ENCODE results near the gene KLHL36.

The KLHL36 gene

DNA sequence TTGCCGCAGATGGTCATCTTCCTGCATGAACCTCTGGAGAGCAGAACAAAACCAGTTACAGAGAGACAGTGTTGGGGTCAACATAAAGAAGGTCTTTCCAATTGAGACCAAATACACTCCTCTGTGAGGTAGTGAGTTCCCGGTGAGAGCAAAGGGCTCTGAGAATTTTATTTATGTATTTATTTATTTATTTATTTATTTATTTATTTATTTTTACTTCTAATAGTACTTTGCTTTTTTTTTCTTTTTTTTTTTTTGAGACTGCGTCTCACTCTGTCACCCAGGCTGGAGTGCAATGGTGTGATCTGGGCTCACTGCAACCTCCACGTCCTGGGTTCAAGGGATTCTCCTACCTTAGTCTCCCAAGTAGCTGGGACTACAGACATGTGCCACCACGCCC, 18.3 kb upstream of the KLHL36 start:
- no peak for TF ChIP-seq TOX (CRISPR knock-in tag; IDR thresholded peaks at IDR 0.05; ENCODE audit: borderline replicate concordance)
- no peak for TF ChIP-seq CSDC2 (CRISPR knock-in tag; IDR thresholded peaks at IDR 0.05)
- TF ChIP-seq POU6F1 (CRISPR knock-in tag; IDR thresholded peaks at IDR 0.05; ENCODE audit: borderline replicate concordance, low read depth): no peak
- TF ChIP-seq, protein P1, sequence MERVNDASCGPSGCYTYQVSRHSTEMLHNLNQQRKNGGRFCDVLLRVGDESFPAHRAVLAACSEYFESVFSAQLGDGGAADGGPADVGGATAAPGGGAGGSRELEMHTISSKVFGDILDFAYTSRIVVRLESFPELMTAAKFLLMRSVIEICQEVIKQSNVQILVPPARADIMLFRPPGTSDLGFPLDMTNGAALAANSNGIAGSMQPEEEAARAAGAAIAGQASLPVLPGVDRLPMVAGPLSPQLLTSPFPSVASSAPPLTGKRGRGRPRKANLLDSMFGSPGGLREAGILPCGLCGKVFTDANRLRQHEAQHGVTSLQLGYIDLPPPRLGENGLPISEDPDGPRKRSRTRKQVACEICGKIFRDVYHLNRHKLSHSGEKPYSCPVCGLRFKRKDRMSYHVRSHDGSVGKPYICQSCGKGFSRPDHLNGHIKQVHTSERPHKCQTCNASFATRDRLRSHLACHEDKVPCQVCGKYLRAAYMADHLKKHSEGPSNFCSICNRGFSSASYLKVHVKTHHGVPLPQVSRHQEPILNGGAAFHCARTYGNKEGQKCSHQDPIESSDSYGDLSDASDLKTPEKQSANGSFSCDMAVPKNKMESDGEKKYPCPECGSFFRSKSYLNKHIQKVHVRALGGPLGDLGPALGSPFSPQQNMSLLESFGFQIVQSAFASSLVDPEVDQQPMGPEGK (CRISPR knock-in tag; IDR thresholded peaks at IDR 0.05; ENCODE audit: borderline replicate concordance): no peak
- TF ChIP-seq GLIS3 (CRISPR knock-in tag; IDR thresholded peaks at IDR 0.05): no peak
- TF ChIP-seq TCF4 (CRISPR knock-in tag; IDR thresholded peaks at IDR 0.05; ENCODE audit: borderline replicate concordance): no peak
- no peak for TF ChIP-seq CSRNP3 (CRISPR knock-in tag; IDR thresholded peaks at IDR 0.05)
- TF ChIP-seq ZFP3 (CRISPR knock-in tag; IDR thresholded peaks at IDR 0.05): no peak
- TF ChIP-seq CREB5 (CRISPR knock-in tag; IDR thresholded peaks at IDR 0.05; ENCODE audit: low read depth): no peak
- TF ChIP-seq, protein P2, sequence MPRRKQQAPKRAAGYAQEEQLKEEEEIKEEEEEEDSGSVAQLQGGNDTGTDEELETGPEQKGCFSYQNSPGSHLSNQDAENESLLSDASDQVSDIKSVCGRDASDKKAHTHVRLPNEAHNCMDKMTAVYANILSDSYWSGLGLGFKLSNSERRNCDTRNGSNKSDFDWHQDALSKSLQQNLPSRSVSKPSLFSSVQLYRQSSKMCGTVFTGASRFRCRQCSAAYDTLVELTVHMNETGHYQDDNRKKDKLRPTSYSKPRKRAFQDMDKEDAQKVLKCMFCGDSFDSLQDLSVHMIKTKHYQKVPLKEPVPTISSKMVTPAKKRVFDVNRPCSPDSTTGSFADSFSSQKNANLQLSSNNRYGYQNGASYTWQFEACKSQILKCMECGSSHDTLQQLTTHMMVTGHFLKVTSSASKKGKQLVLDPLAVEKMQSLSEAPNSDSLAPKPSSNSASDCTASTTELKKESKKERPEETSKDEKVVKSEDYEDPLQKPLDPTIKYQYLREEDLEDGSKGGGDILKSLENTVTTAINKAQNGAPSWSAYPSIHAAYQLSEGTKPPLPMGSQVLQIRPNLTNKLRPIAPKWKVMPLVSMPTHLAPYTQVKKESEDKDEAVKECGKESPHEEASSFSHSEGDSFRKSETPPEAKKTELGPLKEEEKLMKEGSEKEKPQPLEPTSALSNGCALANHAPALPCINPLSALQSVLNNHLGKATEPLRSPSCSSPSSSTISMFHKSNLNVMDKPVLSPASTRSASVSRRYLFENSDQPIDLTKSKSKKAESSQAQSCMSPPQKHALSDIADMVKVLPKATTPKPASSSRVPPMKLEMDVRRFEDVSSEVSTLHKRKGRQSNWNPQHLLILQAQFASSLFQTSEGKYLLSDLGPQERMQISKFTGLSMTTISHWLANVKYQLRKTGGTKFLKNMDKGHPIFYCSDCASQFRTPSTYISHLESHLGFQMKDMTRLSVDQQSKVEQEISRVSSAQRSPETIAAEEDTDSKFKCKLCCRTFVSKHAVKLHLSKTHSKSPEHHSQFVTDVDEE (CRISPR knock-in tag; IDR thresholded peaks at IDR 0.05): no peak
- no peak for TF ChIP-seq BACH2 (CRISPR knock-in tag; IDR thresholded peaks at IDR 0.05; ENCODE audit: borderline replicate concordance)
- TF ChIP-seq OSR1 (CRISPR knock-in tag; IDR thresholded peaks at IDR 0.05): no peak
- TF ChIP-seq ZNF565 (CRISPR knock-in tag; conservative IDR thresholded peaks at IDR 0.05; ENCODE audit: low read depth): no peak
- no peak for TF ChIP-seq SNAI2 (CRISPR knock-in tag; IDR thresholded peaks at IDR 0.05)
- no peak for TF ChIP-seq ARNTL (CRISPR knock-in tag; IDR thresholded peaks at IDR 0.05; ENCODE audit: borderline replicate concordance, low read depth)
- no peak for TF ChIP-seq ZC3H10 (CRISPR knock-in tag; IDR thresholded peaks at IDR 0.05)
- no peak for TF ChIP-seq RARB (CRISPR knock-in tag; IDR thresholded peaks at IDR 0.05)
- no peak for TF ChIP-seq ESRRG (CRISPR knock-in tag; IDR thresholded peaks at IDR 0.05)
- ATAC-seq: no peak

- ATAC-seq: no peak
- TF ChIP-seq ZNF565 (CRISPR knock-in tag; conservative IDR thresholded peaks at IDR 0.05; ENCODE audit: low read depth) (no peak), POU6F1 (CRISPR knock-in tag; IDR thresholded peaks at IDR 0.05; ENCODE audit: borderline replicate concordance, low read depth) (no peak), TCF4 (CRISPR knock-in tag; IDR thresholded peaks at IDR 0.05; ENCODE audit: borderline replicate concordance) (no peak), ZNF8 (CRISPR knock-in tag; IDR thresholded peaks at IDR 0.05) (no peak), CSRNP3 (CRISPR knock-in tag; IDR thresholded peaks at IDR 0.05) (no peak), SNAI2 (CRISPR knock-in tag; IDR thresholded peaks at IDR 0.05) (no peak), ARNTL (CRISPR knock-in tag; IDR thresholded peaks at IDR 0.05; ENCODE audit: borderline replicate concordance, low read depth) (no peak), RARB (CRISPR knock-in tag; IDR thresholded peaks at IDR 0.05) (no peak), PPARA (CRISPR knock-in tag; IDR thresholded peaks at IDR 0.05; ENCODE audit: borderline replicate concordance) (no peak)
- TF ChIP-seq, protein P2 (CRISPR knock-in tag; IDR thresholded peaks at IDR 0.05): no peak
- TF ChIP-seq, protein P1 (CRISPR knock-in tag; IDR thresholded peaks at IDR 0.05; ENCODE audit: borderline replicate concordance): no peak
Observed at GRCh38 chr16:84630446-84631152, 17.7 kb upstream of the KLHL36 start.

Data from SK-N-SH treated with all-trans-retinoic acid at 6 μM for 48 hours (cell line).